Neural progenitor cell (in vitro differentiated cells): Measurements from ENCODE around the gene PRRC2A. TPM values are rescaled to one million over a fixed set of nuclear protein-coding genes. Genes with fewer than 3 reads are reported as not detected.

ENCODE experiments used
- DNase-seq: peaks from one replicate; pipeline ENCODE4 v3.0.0-alpha.2; 2016; ENCODE audit warnings: low spot score
- H2AFZ ChIP-seq: fragments of 200-600 bp; sonication (generic); replicated peaks from 2 replicates; pipeline ENCODE4 v1.6.1; 2016; ENCODE audit warnings: antibody characterized with exemption
- H3F3A ChIP-seq: fragments of 200-600 bp; sonication (generic); 2 replicates; pipeline ENCODE4 v1.6.1; 2016; ENCODE audit warnings: antibody characterized with exemption, low read depth
- H3K27ac ChIP-seq: fragments of 200-600 bp; sonication (generic); 2 replicates; pipeline ENCODE4 v1.5.1; 2016; ENCODE audit warnings: mild to moderate bottlenecking
- H3K27me3 ChIP-seq: fragments of 200-600 bp; sonication (generic); 2 replicates; pipeline ENCODE4 v1.6.1; 2016; ENCODE audit warnings: mild to moderate bottlenecking, moderate library complexity
- H3K36me3 ChIP-seq: fragments of 200-600 bp; sonication (generic); 2 replicates; pipeline ENCODE4 v1.5.1; 2016
- H3K4me1 ChIP-seq: fragments of 200-600 bp; sonication (generic); 2 replicates; pipeline ENCODE4 v1.6.1; 2016; ENCODE audit warnings: mixed run types
- H3K4me2 ChIP-seq: fragments of 200-600 bp; sonication (generic); 2 replicates; pipeline ENCODE4 v1.6.1; 2016
- H3K4me3 ChIP-seq: fragments of 200-600 bp; sonication (generic); 2 replicates; pipeline ENCODE4 v1.5.1; 2016
- H3K79me2 ChIP-seq: fragments of 200-600 bp; sonication (generic); 2 replicates; pipeline ENCODE4 v1.6.1; 2016; ENCODE audit warnings: low read depth
- H3K9ac ChIP-seq: fragments of 200-600 bp; sonication (generic); 2 replicates; pipeline ENCODE4 v1.6.1; 2016
- H3K9me3 ChIP-seq: fragments of 200-600 bp; sonication (generic); 2 replicates; pipeline ENCODE4 v1.5.1; 2016; ENCODE audit warnings: low read depth
- H4K20me1 ChIP-seq: fragments of 200-600 bp; sonication (generic); 2 replicates; pipeline ENCODE4 v1.6.1; 2016; ENCODE audit warnings: low read depth
- H3K27ac Mint-ChIP-seq: 3 replicates; pipeline ENCODE4 v1.8.0; 2021; ENCODE audit warnings: mixed read lengths
- H3K27me3 Mint-ChIP-seq: 2 replicates; pipeline ENCODE4 v1.8.0; 2022; ENCODE audit warnings: low read depth, mild to moderate bottlenecking, inconsistent platforms, moderate library complexity, mixed read lengths; ENCODE audit not compliant: insufficient read depth
- H3K36me3 Mint-ChIP-seq: 3 replicates; pipeline ENCODE4 v1.8.0; 2021; ENCODE audit warnings: mixed read lengths
- H3K4me1 Mint-ChIP-seq: 3 replicates; pipeline ENCODE4 v1.8.0; 2021; ENCODE audit warnings: mixed read lengths
- H3K4me3 Mint-ChIP-seq: 3 replicates; pipeline ENCODE4 v1.8.0; 2021; ENCODE audit warnings: mild to moderate bottlenecking, moderate library complexity, mixed read lengths
- H3K9me3 Mint-ChIP-seq: 3 replicates; pipeline ENCODE4 v1.8.0; 2020; ENCODE audit warnings: mixed read lengths
- EZH2 ChIP-seq: fragments of 200-600 bp; sonication (generic); IDR thresholded peaks from 2 replicates; pipeline ENCODE4 v1.6.1; 2017; ENCODE audit warnings: antibody characterized with exemption, mild to moderate bottlenecking, moderate library complexity
- EZH2phosphoT487 ChIP-seq: fragments of 200-600 bp; sonication (generic); IDR thresholded peaks from 2 replicates; pipeline ENCODE4 v1.6.1; 2017; ENCODE audit warnings: antibody characterized with exemption
- total RNA-seq: library from RNA; depleted of rRNA; stranded (reverse); fragments of >200 nt; gene quantifications from 2 replicates; pipeline ENCODE4 v1.2.3, GENCODE V29; 2015; ENCODE audit warnings: low replicate concordance
- TF ChIP-seq, protein P1 (sequence below): fragments of 200-600 bp; sonication (generic); IDR thresholded peaks from 2 replicates; pipeline ENCODE4 v1.5.1; 2017; ENCODE audit warnings: antibody characterized with exemption, mild to moderate bottlenecking

PRRC2A gene
- total RNA-seq, 1 donor from 2014 or later: 55.5 TPM

DNA sequence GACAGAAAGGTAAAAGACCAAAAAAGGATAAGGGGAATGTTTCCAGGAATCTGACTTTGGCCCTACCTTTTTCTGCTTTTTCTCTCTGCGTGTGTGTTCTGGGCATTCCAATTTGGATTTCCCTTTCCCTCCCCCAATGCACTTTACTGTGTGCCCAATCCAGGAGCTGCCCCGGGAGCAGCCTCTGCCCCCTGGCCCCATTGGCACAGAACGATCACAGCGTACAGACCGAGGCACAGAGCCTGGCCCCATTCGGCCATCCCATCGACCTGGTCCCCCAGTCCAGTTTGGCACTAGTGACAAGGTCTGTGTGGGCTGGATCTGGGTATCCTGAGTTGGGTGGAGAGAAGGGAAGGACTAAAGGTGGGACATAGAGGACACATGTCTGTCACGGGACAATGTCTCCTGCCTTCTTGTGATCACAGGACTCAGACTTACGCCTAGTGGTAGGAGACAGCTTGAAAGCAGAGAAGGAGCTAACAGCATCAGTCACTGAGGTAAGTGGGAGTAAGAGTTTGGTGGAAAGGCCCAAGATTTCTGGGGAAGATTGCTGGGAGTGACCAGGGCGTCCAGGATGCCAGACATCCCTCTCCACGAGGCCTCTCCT, 14.6 kb downstream of the PRRC2A start:
- Mint-ChIP-seq H3K27ac (no peak overlapping the region), H3K36me3 (peaks cover 49% of the 10 kb centered on the region)

DNA sequence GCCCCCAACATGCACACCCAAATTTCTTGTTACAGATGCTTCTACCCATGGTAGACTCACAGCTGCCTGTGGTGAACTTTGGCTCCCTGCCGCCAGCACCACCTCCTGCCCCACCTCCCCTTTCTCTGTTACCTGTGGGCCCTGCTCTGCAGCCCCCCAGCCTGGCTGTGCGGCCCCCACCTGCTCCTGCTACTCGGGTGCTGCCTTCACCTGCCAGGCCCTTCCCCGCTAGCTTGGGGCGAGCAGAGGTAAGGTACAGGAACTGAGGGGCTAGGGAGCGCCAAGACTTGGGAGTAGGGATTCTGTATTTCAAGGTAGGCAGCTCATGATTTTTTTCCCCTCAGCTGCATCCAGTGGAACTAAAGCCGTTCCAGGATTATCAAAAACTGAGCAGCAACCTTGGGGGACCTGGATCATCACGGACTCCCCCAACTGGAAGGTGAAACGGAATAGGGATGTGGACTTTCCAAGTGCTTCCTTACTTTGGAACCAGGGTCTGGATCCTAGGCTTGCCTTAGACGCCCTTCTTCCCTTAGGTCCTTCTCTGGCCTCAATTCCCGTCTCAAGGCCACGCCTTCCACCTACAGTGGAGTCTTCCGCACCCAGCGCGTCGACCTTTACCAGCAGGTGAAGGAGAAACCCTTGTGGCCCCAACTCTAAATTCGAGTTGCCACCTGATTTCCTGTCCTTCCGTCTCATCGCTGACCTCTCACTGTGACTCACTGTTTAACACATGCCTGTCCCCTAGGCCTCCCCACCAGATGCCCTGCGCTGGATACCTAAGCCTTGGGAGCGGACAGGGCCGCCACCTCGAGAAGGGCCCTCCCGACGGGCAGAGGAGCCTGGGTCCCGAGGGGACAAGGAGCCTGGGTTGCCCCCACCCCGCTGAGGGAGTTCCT, 16.4 kb downstream of the PRRC2A start:
- no peak overlapping the region for H3K27ac Mint-ChIP-seq
- no peak for DNase-seq

More for the DNA sequence above, 14.6 kb downstream of the PRRC2A start:
- Histone ChIP-seq H3K4me2 (no peak overlapping the region), H4K20me1 (peaks cover 68% of the 10 kb centered on the region), H3K9ac (no peak overlapping the region), H3K4me3 (no peak overlapping the region), H3F3A (peaks cover 85% of the 10 kb centered on the region), H3K9me3 (no peaks in the 10 kb centered on the region), H3K79me2 (peaks cover 25% of the 10 kb centered on the region), H2AFZ (no peak overlapping the region), H3K27me3 (no peaks in the 10 kb centered on the region), H3K4me1 (no peaks in the 10 kb centered on the region), H3K27ac (no peak overlapping the region), H3K36me3 (peaks cover 3% of the 10 kb centered on the region)
- no peak for DNase-seq
- Mint-ChIP-seq H3K4me3 (no peak overlapping the region), H3K27me3 (peaks cover 3% of the 10 kb centered on the region), H3K4me1 (peaks cover 2% of the 10 kb centered on the region), H3K9me3 (no peaks in the 10 kb centered on the region)
- TF ChIP-seq EZH2phosphoT487 (no peak), EZH2 (no peak)
- TF ChIP-seq, protein P1, sequence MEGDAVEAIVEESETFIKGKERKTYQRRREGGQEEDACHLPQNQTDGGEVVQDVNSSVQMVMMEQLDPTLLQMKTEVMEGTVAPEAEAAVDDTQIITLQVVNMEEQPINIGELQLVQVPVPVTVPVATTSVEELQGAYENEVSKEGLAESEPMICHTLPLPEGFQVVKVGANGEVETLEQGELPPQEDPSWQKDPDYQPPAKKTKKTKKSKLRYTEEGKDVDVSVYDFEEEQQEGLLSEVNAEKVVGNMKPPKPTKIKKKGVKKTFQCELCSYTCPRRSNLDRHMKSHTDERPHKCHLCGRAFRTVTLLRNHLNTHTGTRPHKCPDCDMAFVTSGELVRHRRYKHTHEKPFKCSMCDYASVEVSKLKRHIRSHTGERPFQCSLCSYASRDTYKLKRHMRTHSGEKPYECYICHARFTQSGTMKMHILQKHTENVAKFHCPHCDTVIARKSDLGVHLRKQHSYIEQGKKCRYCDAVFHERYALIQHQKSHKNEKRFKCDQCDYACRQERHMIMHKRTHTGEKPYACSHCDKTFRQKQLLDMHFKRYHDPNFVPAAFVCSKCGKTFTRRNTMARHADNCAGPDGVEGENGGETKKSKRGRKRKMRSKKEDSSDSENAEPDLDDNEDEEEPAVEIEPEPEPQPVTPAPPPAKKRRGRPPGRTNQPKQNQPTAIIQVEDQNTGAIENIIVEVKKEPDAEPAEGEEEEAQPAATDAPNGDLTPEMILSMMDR: no peak

DNA sequence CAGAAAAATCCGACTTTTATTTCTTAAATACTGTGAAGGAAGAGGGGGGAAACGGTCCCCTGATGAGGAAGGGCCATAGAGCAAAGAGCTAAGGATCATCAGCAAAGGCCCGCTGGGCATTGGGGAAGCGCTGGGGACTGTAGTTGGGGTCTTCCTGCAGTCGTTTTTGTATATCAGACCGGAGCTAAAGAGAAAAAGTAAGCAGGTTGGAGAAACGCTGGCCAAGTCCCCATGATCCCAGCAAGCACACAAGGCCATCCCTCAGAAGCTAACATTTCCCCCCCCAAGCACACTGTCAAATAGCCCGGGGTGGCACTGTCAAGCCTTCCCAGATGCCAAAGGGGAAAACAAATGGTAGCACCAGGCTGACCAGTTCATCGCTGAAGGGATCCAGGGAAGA, 18.5 kb downstream of the PRRC2A start:
- Histone ChIP-seq H3K27ac (no peak overlapping the region), H3K9me3 (no peaks in the 10 kb centered on the region), H3K79me2 (peaks cover 3% of the 10 kb centered on the region), H3K4me2 (no peak overlapping the region), H3K36me3 (peaks cover under 1% of the 10 kb centered on the region), H3K4me3 (no peak overlapping the region), H3K27me3 (no peaks in the 10 kb centered on the region), H3K4me1 (no peaks in the 10 kb centered on the region), H3F3A (peaks cover 62% of the 10 kb centered on the region), H3K9ac (no peak overlapping the region), H4K20me1 (peaks cover 44% of the 10 kb centered on the region), H2AFZ (no peak overlapping the region)
- Mint-ChIP-seq H3K4me1 (no peaks in the 10 kb centered on the region), H3K36me3 (peaks cover 45% of the 10 kb centered on the region), H3K27ac (no peak overlapping the region), H3K9me3 (no peaks in the 10 kb centered on the region), H3K27me3 (peaks cover 2% of the 10 kb centered on the region), H3K4me3 (no peak overlapping the region)
- TF ChIP-seq, protein P1: no peak
- no peak for TF ChIP-seq EZH2
- no peak for DNase-seq

More for the DNA sequence above, 16.4 kb downstream of the PRRC2A start:
- no peak overlapping the region for H3K9ac ChIP-seq
- H4K20me1 ChIP-seq: peaks cover 57% of the 10 kb centered on the region
- TF ChIP-seq EZH2: no peak
- TF ChIP-seq, protein P1: no peak
- TF ChIP-seq EZH2phosphoT487: no peak
- no peak overlapping the region for H3K4me2 ChIP-seq
- H3K4me3 Mint-ChIP-seq: no peak overlapping the region
- no peaks in the 10 kb centered on the region for H3K9me3 Mint-ChIP-seq
- peaks cover 3% of the 10 kb centered on the region for H3K36me3 ChIP-seq
- H3K27ac ChIP-seq: peak overlapping the region; percentile 37
- peaks cover 2% of the 10 kb centered on the region for H3K27me3 Mint-ChIP-seq
- H3K27me3 ChIP-seq: no peaks in the 10 kb centered on the region
- H3K9me3 ChIP-seq: no peaks in the 10 kb centered on the region
- H3K4me1 Mint-ChIP-seq: peaks cover 2% of the 10 kb centered on the region
- peaks cover 81% of the 10 kb centered on the region for H3F3A ChIP-seq
- no peak overlapping the region for H2AFZ ChIP-seq
- H3K79me2 ChIP-seq: peaks cover 21% of the 10 kb centered on the region
- no peaks in the 10 kb centered on the region for H3K4me1 ChIP-seq
- peaks cover 50% of the 10 kb centered on the region for H3K36me3 Mint-ChIP-seq
- H3K4me3 ChIP-seq: no peak overlapping the region
